ENCODE measurements around the gene ZNF80.

Gene ZNF80

GRCh38 chr3:114218578-114219185 lies 18.7 kb downstream of the ZNF80 start:
- no peak for DNase-seq (ENCODE audit: low spot score)

DNA sequence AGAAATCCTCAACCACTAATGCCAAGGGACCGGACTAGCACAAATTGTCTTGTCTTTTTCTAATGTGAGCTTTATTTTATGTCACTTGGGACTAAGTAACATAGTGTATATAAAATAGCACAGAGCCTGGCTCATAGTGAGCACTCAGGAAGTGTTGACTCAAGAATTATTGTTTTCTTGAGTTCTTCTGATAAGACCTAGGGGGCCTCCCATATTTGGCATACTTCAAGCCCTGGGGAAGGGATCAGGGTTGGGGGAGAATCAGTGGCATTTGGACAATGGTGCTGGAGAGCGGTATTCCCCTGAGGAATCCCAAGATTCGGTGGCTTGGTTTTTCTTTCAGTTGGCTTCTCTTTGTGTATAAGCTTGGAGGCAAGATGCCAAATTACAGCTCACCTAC lies 19.4 kb downstream of the ZNF80 start:
- DNase-seq (ENCODE audit: low spot score) = no peak

DNA sequence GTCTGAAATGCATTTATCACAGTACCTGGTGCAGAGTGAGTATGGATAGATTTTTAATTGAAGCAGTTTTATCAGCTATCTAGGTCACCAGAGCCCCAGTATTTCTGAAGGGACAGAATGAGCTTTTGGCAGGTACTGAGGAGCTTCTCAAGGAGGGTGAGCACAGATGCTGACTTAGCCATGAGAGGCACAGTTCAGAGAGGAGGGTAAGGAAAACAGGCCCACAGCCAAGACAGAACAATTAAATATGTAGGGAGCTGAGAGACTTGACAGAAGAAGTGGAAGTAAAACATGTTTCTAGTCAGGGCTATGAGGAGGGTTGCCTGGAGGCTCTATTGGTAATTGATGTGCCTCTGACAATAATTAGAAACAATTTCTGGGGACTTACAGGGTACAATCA lies 20.1 kb downstream of the ZNF80 start:
- DNase-seq (ENCODE audit: low spot score) = no peak

- no peak for DNase-seq (ENCODE audit: low spot score)
Observed at GRCh38 chr3:114216186-114216970, 21.0 kb downstream of the ZNF80 start.

- no peak for DNase-seq (ENCODE audit: low spot score)
Observed at GRCh38 chr3:114214542-114215341, 22.6 kb downstream of the ZNF80 start.

DNA sequence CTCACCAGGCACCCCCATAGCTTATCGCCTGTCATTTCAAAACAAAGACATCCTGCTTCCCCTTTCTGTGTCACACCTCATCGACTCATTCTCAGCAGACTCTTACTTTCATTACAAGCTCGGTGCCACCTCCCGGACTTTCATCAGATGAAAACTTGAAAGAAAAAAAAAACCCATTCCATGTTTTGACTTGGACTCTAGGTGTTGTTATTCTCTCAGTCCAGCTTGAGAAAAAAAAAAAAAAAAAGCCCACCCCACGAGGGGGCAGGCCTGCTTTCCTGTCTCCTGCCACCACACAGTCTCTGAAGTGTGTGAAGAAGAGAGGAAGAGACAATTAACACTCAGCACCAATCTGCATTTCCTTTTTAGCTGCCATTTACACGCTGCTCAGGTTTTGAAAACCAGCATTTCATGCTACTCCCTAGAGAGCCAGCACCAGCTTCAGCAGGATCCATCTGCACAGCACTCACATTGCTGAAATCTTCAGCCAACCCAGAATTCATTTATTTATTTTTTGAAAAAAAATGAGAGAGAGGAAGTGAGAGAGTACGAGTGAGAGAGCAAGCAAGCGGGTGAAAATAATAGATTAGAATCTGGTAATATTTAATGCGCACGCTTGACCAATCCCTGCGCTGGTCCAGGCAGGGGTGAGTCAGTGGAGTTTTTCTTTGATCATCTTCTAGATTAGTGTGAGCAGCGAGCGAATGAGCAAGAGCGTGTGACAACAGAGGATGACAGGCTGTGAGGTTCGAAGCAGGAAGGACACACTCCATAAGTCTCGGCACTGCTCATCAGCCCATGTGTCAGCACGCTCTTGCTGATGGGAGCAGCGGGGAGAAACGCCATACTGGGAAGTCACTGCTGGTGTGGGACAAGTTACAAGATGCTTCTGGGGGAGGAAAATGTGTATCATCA lies 23.5 kb downstream of the ZNF80 start:
- no peak for DNase-seq (ENCODE audit: low spot score)

GRCh38 chr3:114213292-114213626 lies 24.1 kb downstream of the ZNF80 start:
- no peak for DNase-seq (ENCODE audit: low spot score)

DNA sequence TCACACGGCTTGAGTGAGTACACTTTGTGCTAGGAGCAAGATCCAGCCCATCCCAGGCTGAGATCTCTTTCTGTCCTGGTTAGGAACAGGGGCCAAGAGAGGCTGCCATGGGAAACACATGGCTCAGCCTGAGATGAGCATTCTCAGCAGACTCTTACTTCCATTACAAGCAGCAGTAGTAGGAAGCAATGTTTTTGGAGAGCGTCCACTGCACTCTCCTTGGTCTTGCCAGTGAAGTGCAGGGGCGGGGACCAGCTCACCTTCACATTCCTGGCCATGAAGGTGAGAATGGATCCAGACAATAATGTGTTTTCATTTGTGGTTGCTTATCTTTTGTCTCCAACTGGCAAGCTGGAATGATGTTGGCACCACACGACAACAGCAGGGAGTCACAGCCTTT lies 24.7 kb downstream of the ZNF80 start:
- no peak for DNase-seq (ENCODE audit: low spot score)

DNA sequence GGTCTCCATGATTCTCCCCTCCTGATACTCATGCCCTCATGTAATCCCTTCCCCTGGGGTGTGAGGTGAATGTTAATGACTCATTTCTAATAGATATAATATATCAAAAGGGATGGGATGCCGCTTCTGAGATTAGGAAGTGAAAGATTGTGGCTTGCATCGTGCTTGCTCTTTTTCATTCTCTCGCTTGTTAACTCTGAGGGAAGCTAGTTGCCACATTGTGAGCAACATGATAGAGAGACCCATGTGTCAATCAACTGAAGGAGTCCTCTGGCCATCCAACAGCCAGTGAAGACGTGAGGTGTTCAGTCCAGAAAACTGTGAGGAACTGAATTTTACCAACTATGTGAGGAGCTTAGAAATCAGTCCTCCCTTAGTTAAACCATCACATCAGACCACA lies 29.6 kb downstream of the ZNF80 start:
- DNase-seq (ENCODE audit: low spot score) = no peak

DNA sequence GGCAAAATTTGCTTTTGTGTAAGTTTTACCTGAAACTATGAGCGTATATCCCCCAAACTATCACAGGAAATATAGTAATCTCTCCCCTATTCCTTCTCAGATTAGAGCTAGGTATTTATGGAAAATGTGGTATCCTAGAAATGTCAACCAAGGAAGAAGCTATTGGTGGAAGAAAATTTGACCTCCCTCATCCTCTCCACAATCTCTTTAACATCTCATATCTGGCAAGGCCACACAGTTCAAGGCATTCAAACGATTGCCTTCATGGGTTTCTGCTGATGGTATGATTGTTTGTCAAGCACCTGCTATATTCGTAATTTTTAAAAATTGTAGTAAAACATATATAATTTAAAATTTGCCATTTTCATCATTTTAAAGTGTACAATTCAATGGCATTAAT lies 31.0 kb downstream of the ZNF80 start:
- no peak for DNase-seq (ENCODE audit: low spot score)

GRCh38 chr3:114205541-114205940 lies 31.8 kb downstream of the ZNF80 start:
- DNase-seq (ENCODE audit: low spot score) = no peak

DNA sequence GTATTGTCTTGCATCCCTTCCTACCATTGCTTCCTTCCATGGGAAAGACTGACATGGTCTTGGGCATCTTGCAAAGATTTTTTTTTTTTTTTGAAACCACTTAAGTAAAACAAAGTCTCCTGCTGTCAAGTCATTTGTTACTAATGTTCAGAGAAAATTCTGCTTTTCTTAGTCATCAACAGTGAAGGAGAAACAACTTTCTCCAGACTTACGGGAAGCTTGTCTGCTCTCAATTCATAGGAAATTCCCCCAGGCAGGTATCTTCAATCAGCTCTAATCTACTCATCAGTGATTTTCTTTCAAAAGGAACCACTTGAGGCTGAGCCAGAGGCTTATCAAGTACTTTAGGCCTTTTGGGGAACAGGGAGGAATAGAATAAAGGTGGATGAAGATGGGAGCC lies 42.6 kb downstream of the ZNF80 start:
- DNase-seq (ENCODE audit: low spot score) = no peak

GRCh38 chr3:114192136-114192535 lies 45.2 kb downstream of the ZNF80 start:
- DNase-seq (ENCODE audit: low spot score) = no peak

DNA sequence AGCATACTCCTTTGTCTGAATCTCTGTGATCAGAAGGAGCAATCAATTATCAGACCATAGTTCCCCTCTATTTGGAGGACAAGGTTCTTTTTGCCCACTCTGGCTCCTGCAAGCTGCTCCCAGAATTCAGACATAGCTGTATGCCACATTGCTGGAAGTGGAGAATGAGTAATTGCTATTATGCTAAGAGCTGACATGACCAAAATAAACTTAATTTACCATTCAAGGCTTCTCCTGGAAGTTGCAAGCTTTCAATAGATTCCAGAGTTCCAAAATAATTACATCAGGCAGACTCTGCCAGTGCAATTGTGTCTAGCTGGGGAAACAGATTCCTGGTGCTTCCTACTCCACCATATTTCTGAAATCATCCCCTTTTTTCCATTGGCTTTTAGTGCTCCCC lies 50.9 kb downstream of the ZNF80 start:
- DNase-seq (ENCODE audit: low spot score) = no peak
